ENCODE data around the gene WHRN. TPM values are rescaled to one million over a fixed set of nuclear protein-coding genes. Genes with fewer than 3 reads are reported as not detected.

The WHRN gene
- total and polyA plus RNA-seq, 2 experiments from 2014 or later, result 8.3 to 8.9 TPM

DNA sequence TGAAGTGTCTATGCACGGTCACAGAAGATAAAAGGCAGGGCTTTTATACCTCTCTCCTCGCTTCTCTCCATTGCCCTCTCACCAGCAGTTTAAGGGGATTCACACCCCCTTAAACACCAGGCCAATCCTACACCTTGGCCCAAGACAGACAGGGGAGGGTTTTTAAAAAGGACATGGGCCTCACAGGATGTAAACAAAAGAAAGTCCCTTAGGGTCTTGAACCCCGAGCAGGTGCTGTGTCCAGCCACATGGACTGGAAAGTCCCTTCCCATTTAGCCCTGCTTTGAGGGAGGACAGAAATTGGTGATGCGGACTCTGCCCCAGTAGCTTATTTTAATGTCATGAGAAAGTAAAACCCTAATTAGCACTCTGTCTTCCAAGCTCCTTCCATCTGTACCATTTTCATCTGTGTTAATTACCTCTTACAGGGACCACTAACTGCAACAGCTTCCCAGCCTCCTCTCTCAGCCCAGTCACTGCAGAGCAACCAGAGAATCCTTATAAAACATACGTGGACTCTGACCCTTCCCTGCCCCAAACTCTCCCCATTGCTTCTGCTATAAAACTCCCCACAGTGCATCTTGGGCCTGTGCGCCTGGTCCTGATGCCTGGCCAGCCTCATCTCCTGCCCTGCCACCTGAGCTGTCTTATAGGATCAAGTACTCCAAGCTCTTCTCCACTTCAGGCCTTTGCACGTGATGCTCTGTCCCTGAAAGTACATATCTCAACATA is 16.7 kb downstream of the WHRN start:
- no peaks in the 10 kb centered on the region for H3K9me2 ChIP-seq (ENCODE audit: insufficient read depth)
- Mint-ChIP-seq H3K27me3 (ENCODE audit: insufficient read depth, low read depth, poor library complexity) (no peaks in the 10 kb centered on the region), H3K36me3 (ENCODE audit: low read depth) (no peaks in the 10 kb centered on the region), H3K4me3 (no peak overlapping the region), H3K9me3 (no peaks in the 10 kb centered on the region), H3K4me1 (peaks cover 5% of the 10 kb centered on the region; the same call in 2 of the 3 replicates), H3K27ac (no peak overlapping the region)
- ATAC-seq (no peak), DNase-seq (ENCODE audit: low spot score) (no peak)
- H3K4me3 ChIP-seq, result no peak overlapping the region
- H3K4me1 ChIP-seq (ENCODE audit: insufficient read depth), result peaks cover 3% of the 10 kb centered on the region; the same call in 1 of the 2 replicates
- no peaks in the 10 kb centered on the region for H3K79me2 ChIP-seq (replicated peaks; ENCODE audit: insufficient read depth)
- H3K27ac ChIP-seq (ENCODE audit: low read depth), result no peak overlapping the region
- no peaks in the 10 kb centered on the region for H3K27me3 ChIP-seq (ENCODE audit: insufficient read depth)
- TF ChIP-seq, protein P1, sequence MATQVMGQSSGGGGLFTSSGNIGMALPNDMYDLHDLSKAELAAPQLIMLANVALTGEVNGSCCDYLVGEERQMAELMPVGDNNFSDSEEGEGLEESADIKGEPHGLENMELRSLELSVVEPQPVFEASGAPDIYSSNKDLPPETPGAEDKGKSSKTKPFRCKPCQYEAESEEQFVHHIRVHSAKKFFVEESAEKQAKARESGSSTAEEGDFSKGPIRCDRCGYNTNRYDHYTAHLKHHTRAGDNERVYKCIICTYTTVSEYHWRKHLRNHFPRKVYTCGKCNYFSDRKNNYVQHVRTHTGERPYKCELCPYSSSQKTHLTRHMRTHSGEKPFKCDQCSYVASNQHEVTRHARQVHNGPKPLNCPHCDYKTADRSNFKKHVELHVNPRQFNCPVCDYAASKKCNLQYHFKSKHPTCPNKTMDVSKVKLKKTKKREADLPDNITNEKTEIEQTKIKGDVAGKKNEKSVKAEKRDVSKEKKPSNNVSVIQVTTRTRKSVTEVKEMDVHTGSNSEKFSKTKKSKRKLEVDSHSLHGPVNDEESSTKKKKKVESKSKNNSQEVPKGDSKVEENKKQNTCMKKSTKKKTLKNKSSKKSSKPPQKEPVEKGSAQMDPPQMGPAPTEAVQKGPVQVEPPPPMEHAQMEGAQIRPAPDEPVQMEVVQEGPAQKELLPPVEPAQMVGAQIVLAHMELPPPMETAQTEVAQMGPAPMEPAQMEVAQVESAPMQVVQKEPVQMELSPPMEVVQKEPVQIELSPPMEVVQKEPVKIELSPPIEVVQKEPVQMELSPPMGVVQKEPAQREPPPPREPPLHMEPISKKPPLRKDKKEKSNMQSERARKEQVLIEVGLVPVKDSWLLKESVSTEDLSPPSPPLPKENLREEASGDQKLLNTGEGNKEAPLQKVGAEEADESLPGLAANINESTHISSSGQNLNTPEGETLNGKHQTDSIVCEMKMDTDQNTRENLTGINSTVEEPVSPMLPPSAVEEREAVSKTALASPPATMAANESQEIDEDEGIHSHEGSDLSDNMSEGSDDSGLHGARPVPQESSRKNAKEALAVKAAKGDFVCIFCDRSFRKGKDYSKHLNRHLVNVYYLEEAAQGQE (IDR thresholded peaks at IDR 0.05; ENCODE audit: unreplicated experiment), result no peak
- TF ChIP-seq ZNF114 (CRISPR knock-in tag; IDR thresholded peaks at IDR 0.05), result no peak
- no peak for TF ChIP-seq NANOG (IDR thresholded peaks at IDR 0.05; ENCODE audit: borderline replicate concordance)
- TF ChIP-seq, protein P2, sequence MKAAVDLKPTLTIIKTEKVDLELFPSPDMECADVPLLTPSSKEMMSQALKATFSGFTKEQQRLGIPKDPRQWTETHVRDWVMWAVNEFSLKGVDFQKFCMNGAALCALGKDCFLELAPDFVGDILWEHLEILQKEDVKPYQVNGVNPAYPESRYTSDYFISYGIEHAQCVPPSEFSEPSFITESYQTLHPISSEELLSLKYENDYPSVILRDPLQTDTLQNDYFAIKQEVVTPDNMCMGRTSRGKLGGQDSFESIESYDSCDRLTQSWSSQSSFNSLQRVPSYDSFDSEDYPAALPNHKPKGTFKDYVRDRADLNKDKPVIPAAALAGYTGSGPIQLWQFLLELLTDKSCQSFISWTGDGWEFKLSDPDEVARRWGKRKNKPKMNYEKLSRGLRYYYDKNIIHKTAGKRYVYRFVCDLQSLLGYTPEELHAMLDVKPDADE (IDR thresholded peaks at IDR 0.05), result no peak
- TF ChIP-seq STAT1 (IDR thresholded peaks at IDR 0.05; ENCODE audit: unreplicated experiment), result no peak
- no peak for TF ChIP-seq ZNF331 (CRISPR knock-in tag; IDR thresholded peaks at IDR 0.05; ENCODE audit: low read depth)
- TF ChIP-seq, protein P3, sequence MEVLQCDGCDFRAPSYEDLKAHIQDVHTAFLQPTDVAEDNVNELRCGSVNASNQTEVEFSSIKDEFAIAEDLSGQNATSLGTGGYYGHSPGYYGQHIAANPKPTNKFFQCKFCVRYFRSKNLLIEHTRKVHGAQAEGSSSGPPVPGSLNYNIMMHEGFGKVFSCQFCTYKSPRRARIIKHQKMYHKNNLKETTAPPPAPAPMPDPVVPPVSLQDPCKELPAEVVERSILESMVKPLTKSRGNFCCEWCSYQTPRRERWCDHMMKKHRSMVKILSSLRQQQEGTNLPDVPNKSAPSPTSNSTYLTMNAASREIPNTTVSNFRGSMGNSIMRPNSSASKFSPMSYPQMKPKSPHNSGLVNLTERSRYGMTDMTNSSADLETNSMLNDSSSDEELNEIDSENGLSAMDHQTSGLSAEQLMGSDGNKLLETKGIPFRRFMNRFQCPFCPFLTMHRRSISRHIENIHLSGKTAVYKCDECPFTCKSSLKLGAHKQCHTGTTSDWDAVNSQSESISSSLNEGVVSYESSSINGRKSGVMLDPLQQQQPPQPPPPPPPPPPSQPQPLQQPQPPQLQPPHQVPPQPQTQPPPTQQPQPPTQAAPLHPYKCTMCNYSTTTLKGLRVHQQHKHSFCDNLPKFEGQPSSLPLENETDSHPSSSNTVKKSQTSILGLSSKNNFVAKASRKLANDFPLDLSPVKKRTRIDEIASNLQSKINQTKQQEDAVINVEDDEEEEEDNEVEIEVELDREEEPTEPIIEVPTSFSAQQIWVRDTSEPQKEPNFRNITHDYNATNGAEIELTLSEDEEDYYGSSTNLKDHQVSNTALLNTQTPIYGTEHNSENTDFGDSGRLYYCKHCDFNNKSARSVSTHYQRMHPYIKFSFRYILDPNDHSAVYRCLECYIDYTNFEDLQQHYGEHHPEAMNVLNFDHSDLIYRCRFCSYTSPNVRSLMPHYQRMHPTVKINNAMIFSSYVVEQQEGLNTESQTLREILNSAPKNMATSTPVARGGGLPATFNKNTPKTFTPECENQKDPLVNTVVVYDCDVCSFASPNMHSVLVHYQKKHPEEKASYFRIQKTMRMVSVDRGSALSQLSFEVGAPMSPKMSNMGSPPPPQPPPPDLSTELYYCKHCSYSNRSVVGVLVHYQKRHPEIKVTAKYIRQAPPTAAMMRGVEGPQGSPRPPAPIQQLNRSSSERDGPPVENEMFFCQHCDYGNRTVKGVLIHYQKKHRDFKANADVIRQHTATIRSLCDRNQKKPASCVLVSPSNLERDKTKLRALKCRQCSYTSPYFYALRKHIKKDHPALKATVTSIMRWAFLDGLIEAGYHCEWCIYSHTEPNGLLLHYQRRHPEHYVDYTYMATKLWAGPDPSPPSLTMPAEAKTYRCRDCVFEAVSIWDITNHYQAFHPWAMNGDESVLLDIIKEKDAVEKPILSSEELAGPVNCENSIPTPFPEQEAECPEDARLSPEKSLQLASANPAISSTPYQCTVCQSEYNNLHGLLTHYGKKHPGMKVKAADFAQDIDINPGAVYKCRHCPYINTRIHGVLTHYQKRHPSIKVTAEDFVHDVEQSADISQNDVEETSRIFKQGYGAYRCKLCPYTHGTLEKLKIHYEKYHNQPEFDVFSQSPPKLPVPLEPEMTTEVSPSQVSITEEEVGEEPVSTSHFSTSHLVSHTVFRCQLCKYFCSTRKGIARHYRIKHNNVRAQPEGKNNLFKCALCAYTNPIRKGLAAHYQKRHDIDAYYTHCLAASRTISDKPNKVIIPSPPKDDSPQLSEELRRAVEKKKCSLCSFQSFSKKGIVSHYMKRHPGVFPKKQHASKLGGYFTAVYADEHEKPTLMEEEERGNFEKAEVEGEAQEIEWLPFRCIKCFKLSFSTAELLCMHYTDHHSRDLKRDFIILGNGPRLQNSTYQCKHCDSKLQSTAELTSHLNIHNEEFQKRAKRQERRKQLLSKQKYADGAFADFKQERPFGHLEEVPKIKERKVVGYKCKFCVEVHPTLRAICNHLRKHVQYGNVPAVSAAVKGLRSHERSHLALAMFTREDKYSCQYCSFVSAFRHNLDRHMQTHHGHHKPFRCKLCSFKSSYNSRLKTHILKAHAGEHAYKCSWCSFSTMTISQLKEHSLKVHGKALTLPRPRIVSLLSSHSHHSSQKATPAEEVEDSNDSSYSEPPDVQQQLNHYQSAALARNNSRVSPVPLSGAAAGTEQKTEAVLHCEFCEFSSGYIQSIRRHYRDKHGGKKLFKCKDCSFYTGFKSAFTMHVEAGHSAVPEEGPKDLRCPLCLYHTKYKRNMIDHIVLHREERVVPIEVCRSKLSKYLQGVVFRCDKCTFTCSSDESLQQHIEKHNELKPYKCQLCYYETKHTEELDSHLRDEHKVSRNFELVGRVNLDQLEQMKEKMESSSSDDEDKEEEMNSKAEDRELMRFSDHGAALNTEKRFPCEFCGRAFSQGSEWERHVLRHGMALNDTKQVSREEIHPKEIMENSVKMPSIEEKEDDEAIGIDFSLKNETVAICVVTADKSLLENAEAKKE (CRISPR knock-in tag; IDR thresholded peaks at IDR 0.05), result no peak
- TF ChIP-seq, protein P4, sequence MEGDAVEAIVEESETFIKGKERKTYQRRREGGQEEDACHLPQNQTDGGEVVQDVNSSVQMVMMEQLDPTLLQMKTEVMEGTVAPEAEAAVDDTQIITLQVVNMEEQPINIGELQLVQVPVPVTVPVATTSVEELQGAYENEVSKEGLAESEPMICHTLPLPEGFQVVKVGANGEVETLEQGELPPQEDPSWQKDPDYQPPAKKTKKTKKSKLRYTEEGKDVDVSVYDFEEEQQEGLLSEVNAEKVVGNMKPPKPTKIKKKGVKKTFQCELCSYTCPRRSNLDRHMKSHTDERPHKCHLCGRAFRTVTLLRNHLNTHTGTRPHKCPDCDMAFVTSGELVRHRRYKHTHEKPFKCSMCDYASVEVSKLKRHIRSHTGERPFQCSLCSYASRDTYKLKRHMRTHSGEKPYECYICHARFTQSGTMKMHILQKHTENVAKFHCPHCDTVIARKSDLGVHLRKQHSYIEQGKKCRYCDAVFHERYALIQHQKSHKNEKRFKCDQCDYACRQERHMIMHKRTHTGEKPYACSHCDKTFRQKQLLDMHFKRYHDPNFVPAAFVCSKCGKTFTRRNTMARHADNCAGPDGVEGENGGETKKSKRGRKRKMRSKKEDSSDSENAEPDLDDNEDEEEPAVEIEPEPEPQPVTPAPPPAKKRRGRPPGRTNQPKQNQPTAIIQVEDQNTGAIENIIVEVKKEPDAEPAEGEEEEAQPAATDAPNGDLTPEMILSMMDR (conservative IDR thresholded peaks at IDR 0.05; ENCODE audit: low read depth in 2 of 2), result no peak
- no peak for TF ChIP-seq EZH2phosphoT487 (IDR thresholded peaks at IDR 0.05; ENCODE audit: unreplicated experiment)
- TF ChIP-seq POLR2AphosphoS5 (IDR thresholded peaks at IDR 0.05; ENCODE audit: low read depth), result no peak
- TF ChIP-seq EZH2 (IDR thresholded peaks at IDR 0.05; ENCODE audit: low read depth, unreplicated experiment), result no peak
- no peaks in the 10 kb centered on the region for H3F3A ChIP-seq (replicated peaks; ENCODE audit: low read depth)
- H2AFZ ChIP-seq, result no peak overlapping the region
- H3K4me2 ChIP-seq, result no peak overlapping the region
- H4K20me1 ChIP-seq (replicated peaks; ENCODE audit: insufficient read depth), result no peaks in the 10 kb centered on the region; the same call in 1 of the 2 replicates
- no peaks in the 10 kb centered on the region for H3K36me3 ChIP-seq (ENCODE audit: insufficient read depth)

Data from GM23338 (cell line).